K562 (cell line): ENCODE results near the gene WASHC2C. TPM values are rescaled to one million over a fixed set of nuclear protein-coding genes. Genes with fewer than 3 reads are reported as not detected.
"Not testable (repeated sequence)": the region's sequence is repeated elsewhere in the genome, so short reads cannot be mapped to it uniquely, and the experiment has no call there.

Source experiments
- ATF7 ChIP-seq: fragments of 450-650 bp; IDR thresholded peaks from 2 replicates; pipeline ENCODE4 v1.7.1; 2014; ENCODE audit warnings: mild to moderate bottlenecking, moderate library complexity
- CBFA2T2 ChIP-seq: fragments of 450-650 bp; conservative IDR thresholded peaks from 2 replicates; pipeline ENCODE4 v1.6.1; 2017; ENCODE audit warnings: mild to moderate bottlenecking
- CXXC5 ChIP-seq: fragments of 250-450 bp; sonication (Bioruptor Pico); IDR thresholded peaks from 2 replicates; pipeline ENCODE4 v1.8.0; 2022; ENCODE audit warnings: inconsistent platforms, mild to moderate bottlenecking, moderate library complexity
- FOSL1 ChIP-seq: fragments of 200-800 bp; sonication (Bioruptor generic); conservative IDR thresholded peaks from 2 replicates; pipeline ENCODE4 v1.6.1; 2016; ENCODE audit warnings: missing genetic modification characterization, missing compliant biosample characterization
- FOXM1 ChIP-seq, 2 experiments: fragments of 450-650 bp in 1 of 2; sonication (generic) in 1 of 2; formaldehyde crosslinking in 1 of 2; IDR thresholded peaks; 2 replicates each; pipeline versions ENCODE4 v1.6.1 to v1.9.0; 2017 to 2022; ENCODE audit warnings: low read depth in 2 of 2, mild to moderate bottlenecking in 2 of 2, missing genetic modification reagents in 1 of 2, moderate library complexity in 1 of 2
- GABPA ChIP-seq: fragments of 200-800 bp; sonication (Bioruptor generic); conservative IDR thresholded peaks from 2 replicates; pipeline ENCODE4 v1.6.1; 2016; ENCODE audit warnings: low read depth, missing genetic modification characterization, missing compliant biosample characterization
- GTF2F1 ChIP-seq: IDR thresholded peaks from 2 replicates; pipeline ENCODE4 v1.6.1; 2011; ENCODE audit warnings: low read depth, low read length, improper control_type of control experiment
- HCFC1 ChIP-seq: IDR thresholded peaks from 2 replicates; pipeline ENCODE4 v1.6.1; 2012; ENCODE audit warnings: low read depth, low read length, improper control_type of control experiment
- NR1H2 ChIP-seq: sonication (generic); formaldehyde crosslinking; IDR thresholded peaks from 2 replicates; pipeline ENCODE4 v1.4.0; 2020; ENCODE audit warnings: mild to moderate bottlenecking, missing genetic modification reagents
- RAD51 ChIP-seq: fragments of 450-650 bp; IDR thresholded peaks from 2 replicates; pipeline ENCODE4 v1.7.1; 2016; ENCODE audit warnings: low read depth, mild to moderate bottlenecking, borderline replicate concordance
- RREB1 ChIP-seq: fragments of 250-450 bp; sonication (Bioruptor Pico); IDR thresholded peaks from 2 replicates; pipeline ENCODE4 v1.4.0; 2020
- THAP12 ChIP-seq: fragments of 250-450 bp; sonication (Bioruptor Pico); IDR thresholded peaks from 2 replicates; pipeline ENCODE4 v1.9.0; 2021; ENCODE audit warnings: mild to moderate bottlenecking, inconsistent platforms
- ZBTB7A ChIP-seq: IDR thresholded peaks from 2 replicates; pipeline ENCODE4 v1.6.1; 2011; ENCODE audit warnings: low read depth, mild to moderate bottlenecking, low read length, moderate library complexity, borderline replicate concordance; ENCODE audit not compliant: control insufficient read depth
- ZFX ChIP-seq: sonication (generic); formaldehyde crosslinking; IDR thresholded peaks from 2 replicates; pipeline ENCODE4 v1.8.0; 2022; ENCODE audit warnings: mild to moderate bottlenecking, missing genetic modification reagents, moderate library complexity
- polyA plus RNA-seq, 8 experiments: library from polyadenylated mRNA; depleted of rRNA in 4 of 8; stranded (reverse) in 5 of 8; unstranded in 3 of 8; fragments of >200 nt; fragmentation: Nextera tagmentation in 2 of 8; fragmentation: Illumina TruSeq in 1 of 8; extraction: Ambion mirVana in 2 of 8; extraction: Trizol in 1 of 8; gene quantifications; 2 replicates each; pipeline versions ENCODE4 v1.2.1 to v1.2.3, GENCODE V29; 2011 to 2014; ENCODE audit warnings: inconsistent platforms in 1 of 8, missing spikeins in 1 of 8
- total RNA-seq, 7 experiments: library from RNA; depleted of rRNA in 6 of 7; stranded (reverse); fragments of >200 nt in 6 of 7; fragmentation: Illumina TruSeq in 2 of 7; extraction: Trizol in 2 of 7; gene quantifications; 2 replicates each; pipeline versions ENCODE4 v1.2.1 to v1.2.3, GENCODE V29; 2011 to 2021; ENCODE audit warnings: low replicate concordance in 1 of 7
- TF ChIP-seq, protein P1 (sequence below): fragments of 200-800 bp; sonication (Bioruptor generic); IDR thresholded peaks from 2 replicates; pipeline ENCODE4 v1.6.1; 2017; ENCODE audit warnings: missing genetic modification characterization, missing compliant biosample characterization

The WASHC2C gene
- total and polyA plus RNA-seq, 9 of the 15 experiments (the other 6 are each of a cell fraction or from before 2014, with no cell fraction given), result 3.2 to 37.7 (median 24.1) TPM

DNA sequence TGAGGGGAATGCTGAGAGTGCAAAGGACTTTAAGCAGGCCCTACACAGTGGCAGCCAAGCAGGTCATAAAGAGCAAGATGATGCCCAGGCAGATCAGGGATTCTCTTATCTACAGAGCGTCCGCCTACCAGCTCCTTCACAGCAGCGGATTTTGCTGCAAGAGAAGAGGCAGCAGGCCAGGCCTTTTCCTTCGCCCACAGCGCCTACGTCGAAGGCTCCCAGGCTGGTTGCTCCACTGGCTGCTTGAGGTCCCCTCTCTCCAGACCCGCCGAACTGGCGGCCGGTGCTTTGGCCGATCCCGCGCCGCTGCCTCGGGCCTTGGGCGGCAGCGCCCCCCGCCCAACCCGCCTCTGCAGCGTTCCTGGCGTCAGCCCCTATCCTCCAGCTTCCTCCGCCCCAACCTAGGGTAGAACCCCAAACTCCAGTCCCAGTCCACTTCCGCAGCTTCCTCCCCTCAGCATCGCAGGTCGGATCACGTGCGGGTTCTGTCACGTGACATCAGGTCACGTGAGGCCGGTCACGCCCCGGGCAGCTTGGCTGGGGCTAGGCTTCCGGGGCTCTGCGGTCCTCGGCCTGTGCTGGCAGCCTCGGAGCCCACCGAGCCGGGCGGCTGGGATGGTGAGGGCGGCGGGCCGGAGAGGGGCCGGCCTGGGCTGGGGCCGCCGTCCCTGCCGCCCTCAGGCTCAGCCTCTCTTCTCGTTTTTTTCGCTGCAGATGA, at the start of gene WASHC2C (continued):
- TF ChIP-seq RREB1 (CRISPR knock-in tag), result peak; percentile 16; the same call in 1 of the 2 replicates
- TF ChIP-seq NR1H2 (CRISPR knock-in tag), result 0 out of 2 replicates have a peak, but pooled peaks have one; percentile 25
- peak; percentile 80; the same call in 1 of the 2 replicates for TF ChIP-seq THAP12 (CRISPR knock-in tag)
- peak; percentile 35; the same call in 1 of the 2 replicates for TF ChIP-seq FOSL1 (tag)
- not testable (repeated sequence) for TF ChIP-seq FOXM1 (IDR thresholded peaks at IDR 0.05; ENCODE audit: low read depth)
- 0 out of 2 replicates have a peak, but pooled peaks have one; percentile 33 for TF ChIP-seq FOXM1 (CRISPR knock-in tag; IDR thresholded peaks at IDR 0.05; ENCODE audit: low read depth)
- TF ChIP-seq ZFX (CRISPR knock-in tag), result peak; percentile 59
- TF ChIP-seq RAD51, result peak; percentile 98
- TF ChIP-seq GTF2F1, result 0 out of 2 replicates have a peak, but pooled peaks have one; percentile 32
- TF ChIP-seq, protein P1, sequence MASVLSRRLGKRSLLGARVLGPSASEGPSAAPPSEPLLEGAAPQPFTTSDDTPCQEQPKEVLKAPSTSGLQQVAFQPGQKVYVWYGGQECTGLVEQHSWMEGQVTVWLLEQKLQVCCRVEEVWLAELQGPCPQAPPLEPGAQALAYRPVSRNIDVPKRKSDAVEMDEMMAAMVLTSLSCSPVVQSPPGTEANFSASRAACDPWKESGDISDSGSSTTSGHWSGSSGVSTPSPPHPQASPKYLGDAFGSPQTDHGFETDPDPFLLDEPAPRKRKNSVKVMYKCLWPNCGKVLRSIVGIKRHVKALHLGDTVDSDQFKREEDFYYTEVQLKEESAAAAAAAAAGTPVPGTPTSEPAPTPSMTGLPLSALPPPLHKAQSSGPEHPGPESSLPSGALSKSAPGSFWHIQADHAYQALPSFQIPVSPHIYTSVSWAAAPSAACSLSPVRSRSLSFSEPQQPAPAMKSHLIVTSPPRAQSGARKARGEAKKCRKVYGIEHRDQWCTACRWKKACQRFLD (CRISPR knock-in tag), result 0 out of 2 replicates have a peak, but pooled peaks have one; percentile 48
- peak; percentile 56 for TF ChIP-seq ATF7
- TF ChIP-seq ZBTB7A, result peak; percentile 36; the same call in 1 of the 2 replicates
- peak; percentile 95 for TF ChIP-seq CBFA2T2
- peak; percentile 71 for TF ChIP-seq HCFC1
- peak; percentile 72 for TF ChIP-seq GABPA (tag)
- TF ChIP-seq CXXC5 (CRISPR knock-in tag), result peak; percentile 63
